Aorta (tissue), 5 donors: ENCODE results near the gene DNA2. TPM values are rescaled to one million over a fixed set of nuclear protein-coding genes. Genes with fewer than 3 reads are reported as not detected.

ENCODE experiments used
- ATAC-seq: fragments of 200-7000 bp; cut with Tn5 transposase; one replicate; pipeline ENCODE4 v1.9.1; 2022; ENCODE audit warnings: moderate library complexity; ENCODE audit not compliant: low FRiP score
- DNase-seq, 2 donors: peaks; one replicate each; pipeline ENCODE4 v3.0.0-alpha.2; 2020
- H3K27ac ChIP-seq, 2 donors: one replicate each; pipeline ENCODE4 v1.5.1; 2013; ENCODE audit warnings: low read length in 2 of 2, mild to moderate bottlenecking in 2 of 2, moderate library complexity in 2 of 2, control low read depth in 1 of 2, inconsistent platforms in 1 of 2, low read depth in 1 of 2
- H3K27me3 ChIP-seq, 2 donors: one replicate each; pipeline ENCODE4 v1.6.1; 2013; ENCODE audit warnings: control low read depth in 1 of 2, low read length in 1 of 2, mild to moderate bottlenecking in 1 of 2, moderate library complexity in 1 of 2; ENCODE audit not compliant: insufficient read depth in 2 of 2, control insufficient read depth in 1 of 2
- H3K36me3 ChIP-seq, 2 donors: one replicate each; pipeline ENCODE4 v1.6.1; 2013; ENCODE audit warnings: control low read depth in 1 of 2, low read length in 1 of 2, mild to moderate bottlenecking in 1 of 2; ENCODE audit not compliant: insufficient read depth in 2 of 2, control insufficient read depth in 1 of 2
- H3K4me1 ChIP-seq, 2 donors: one replicate each; pipeline ENCODE4 v1.6.1; 2013; ENCODE audit warnings: low read length in 2 of 2, control low read depth in 1 of 2, mild to moderate bottlenecking in 1 of 2, moderate library complexity in 1 of 2; ENCODE audit not compliant: insufficient read depth in 2 of 2, control insufficient read depth in 1 of 2
- H3K4me3 ChIP-seq, 2 donors: one replicate each; pipeline ENCODE4 v1.5.1; 2013; ENCODE audit warnings: low read length in 2 of 2, control low read depth in 1 of 2, mild to moderate bottlenecking in 1 of 2
- H3K9me3 ChIP-seq: one replicate; pipeline ENCODE4 v1.6.1; 2013; ENCODE audit warnings: mild to moderate bottlenecking, low read length; ENCODE audit not compliant: control insufficient read depth
- WGBS, 2 donors: extraction: QIAGEN DNeasy Blood & Tissue Kit; methylation state at CpG; one replicate each; pipeline ENCODE4 v1.1.7; 2013; 5-methylcytosine and 5-hydroxymethylcytosine counted together
- intact Hi-C, 2 donors: fragments of 100-400 bp; cut with DNase I; formaldehyde crosslinking; loops; one replicate each; pipeline versions ENCODE4 v1.14.2 to v1.15.0; 2022
- polyA plus RNA-seq, 2 donors: library from polyadenylated mRNA; stranded (reverse); fragments of 200-250 nt; gene quantifications; one replicate each; pipeline ENCODE4 v1.2.3, GENCODE V29; 2013
- total RNA-seq, 2 donors: library from RNA; stranded (reverse); fragmentation: NEBNext Ultra II Directional; extraction: Animal tissue kit (Norgen Biotek cat#: 25700); gene quantifications; one replicate each; pipeline ENCODE4 v1.2.1, GENCODE V29; 2021
- donor health status: healthy with polysubstance abuse.
- donor health status: Bipolar disorder and iron deficiency.
- donor health status: DM: no; HTN: no; CAD: no.
- donor health status: DM: no; HTN: no; CAD: no.
- donor health status: DM: yes; HTN: yes; CAD: no.

The DNA2 gene
- total and polyA plus RNA-seq, 4 donors = 0.64 to 5.9 (median 3.2) TPM

- H3K4me3 ChIP-seq = no peak overlapping the region
- no peaks in the 10 kb centered on the region for H3K36me3 ChIP-seq
- H3K27me3 ChIP-seq = no peaks in the 10 kb centered on the region
- 80 to 86% methylated on average over 4 of the region's 4 CpGs for WGBS, 2 donors
- no peaks in the 10 kb centered on the region for H3K4me1 ChIP-seq
- ATAC-seq (no peak), DNase-seq (no peak)
- intact Hi-C loops = loop anchor here in 1 of 2 donors (10.0 kb wide), 1 partner anchor 321 kb away; the partner anchor contains the start of gene CCAR1
- no peak overlapping the region for H3K27ac ChIP-seq
- no peaks in the 10 kb centered on the region for H3K9me3 ChIP-seq
Observed at GRCh38 chr10:68403701-68404100, 68.1 kb downstream of the DNA2 start.

DNA sequence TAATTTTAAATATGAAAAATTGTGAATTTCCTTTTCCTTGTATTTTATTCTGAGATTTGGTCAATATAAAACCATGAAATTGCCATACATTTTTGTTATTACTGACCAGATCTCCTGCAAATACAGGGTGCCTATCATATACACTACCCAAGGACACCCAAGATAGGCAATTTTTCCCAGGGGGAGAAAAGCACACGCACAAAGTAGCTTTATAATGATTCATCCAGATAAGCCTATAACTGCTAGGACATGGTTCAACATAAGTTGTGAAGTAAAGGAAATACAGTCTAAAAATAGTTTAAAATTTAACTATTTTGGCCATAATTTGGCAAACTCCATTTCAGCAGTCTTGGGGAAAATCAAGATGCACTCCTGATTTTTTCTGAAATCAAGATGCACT, 69.5 kb downstream of the DNA2 start:
- Histone ChIP-seq H3K9me3 (no peaks in the 10 kb centered on the region), H3K27ac (no peak overlapping the region), H3K27me3 (no peaks in the 10 kb centered on the region), H3K4me3 (no peak overlapping the region), H3K36me3 (no peaks in the 10 kb centered on the region), H3K4me1 (no peaks in the 10 kb centered on the region)
- intact Hi-C loops = loop anchor here in 1 of 2 donors (10.0 kb wide), 1 partner anchor 323 kb away; the partner anchor contains the start of gene CCAR1
- DNase-seq = no peak
- no peak for ATAC-seq
- WGBS, 2 donors = 11% methylated on average over 1 of the region's 1 CpG

GRCh38 chr10:68397005-68397404, 74.8 kb downstream of the DNA2 start:
- DNase-seq = no peak
- H3K4me3 ChIP-seq = no peak overlapping the region
- H3K4me1 ChIP-seq = no peaks in the 10 kb centered on the region
- H3K9me3 ChIP-seq = no peaks in the 10 kb centered on the region
- ATAC-seq = no peak
- H3K36me3 ChIP-seq = no peaks in the 10 kb centered on the region
- WGBS, 2 donors = 94 to 95% methylated on average over 1 of the region's 1 CpG
- H3K27ac ChIP-seq = no peak overlapping the region
- intact Hi-C loops = loop anchor here in 1 of 2 donors (10.0 kb wide), 1 partner anchor 52 kb away; no protein-coding TSS in a partner anchor
- no peaks in the 10 kb centered on the region for H3K27me3 ChIP-seq

- peaks cover 2 to 3% of the 10 kb centered on the region in 2 donors for H3K36me3 ChIP-seq
- H3K4me1 ChIP-seq = no peaks in the 10 kb centered on the region
- intact Hi-C loops = no loop called here
- no peak overlapping the region for H3K4me3 ChIP-seq
- no peaks in the 10 kb centered on the region for H3K9me3 ChIP-seq
- no peak for ATAC-seq
- H3K27ac ChIP-seq = no peak overlapping the region
- no peaks in the 10 kb centered on the region for H3K27me3 ChIP-seq
- WGBS, 2 donors = 87 to 94% methylated on average over 2 of the region's 2 CpGs
- no peak for DNase-seq
Observed at GRCh38 chr10:68385740-68386139, 86.0 kb downstream of the DNA2 start.

DNA sequence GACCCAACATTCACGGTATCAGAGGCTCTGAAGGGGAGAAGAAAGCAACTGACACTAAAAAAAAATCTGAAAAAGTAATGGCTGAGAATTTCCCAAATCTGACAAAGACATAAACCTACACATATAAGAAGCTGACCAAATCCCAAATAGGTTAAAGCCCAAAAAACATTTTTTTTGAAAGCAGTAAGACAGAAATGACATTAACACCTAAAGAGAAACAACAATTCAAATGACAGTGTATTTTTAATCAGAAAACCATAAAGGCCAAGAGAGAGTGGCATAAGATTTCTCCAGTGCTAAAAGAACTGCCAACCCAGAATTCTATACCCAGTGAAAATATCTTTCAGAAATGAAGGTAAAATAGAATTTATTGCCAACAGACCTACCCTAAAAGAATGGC, 100.2 kb downstream of the DNA2 start:
- WGBS, 2 donors = 98 to 100% methylated on average over 1 of the region's 1 CpG
- ATAC-seq (no peak), DNase-seq (no peak)
- H3K4me1 ChIP-seq = no peaks in the 10 kb centered on the region
- no peak overlapping the region for H3K27ac ChIP-seq
- H3K36me3 ChIP-seq = peaks cover 3 to 5% of the 10 kb centered on the region in 2 donors
- intact Hi-C loops = no loop called here
- no peaks in the 10 kb centered on the region for H3K27me3 ChIP-seq
- no peak overlapping the region for H3K4me3 ChIP-seq
- H3K9me3 ChIP-seq = no peaks in the 10 kb centered on the region

DNA sequence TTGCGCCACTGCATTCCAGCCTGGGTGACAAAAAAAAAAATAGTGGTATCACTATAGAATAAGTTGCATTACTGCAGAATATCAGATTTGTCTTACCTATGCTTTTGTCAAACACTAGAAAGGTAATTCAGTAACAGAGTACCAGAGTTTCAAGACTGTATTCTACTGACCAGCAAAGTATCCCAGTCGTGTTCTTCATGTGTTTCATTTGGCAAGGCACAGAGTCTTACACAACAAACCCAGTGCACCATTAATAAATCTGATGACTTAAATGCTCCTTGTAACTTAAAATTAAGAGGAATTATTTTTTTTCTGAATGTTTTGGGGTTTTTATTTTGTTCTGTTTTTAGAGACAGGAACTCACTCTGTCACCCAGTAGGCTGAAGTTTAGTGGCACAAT, 104.7 kb downstream of the DNA2 start:
- Histone ChIP-seq H3K36me3 (peaks cover 5 to 8% of the 10 kb centered on the region in 2 donors), H3K27me3 (no peaks in the 10 kb centered on the region), H3K4me3 (no peak overlapping the region), H3K4me1 (no peaks in the 10 kb centered on the region), H3K27ac (no peak overlapping the region), H3K9me3 (no peaks in the 10 kb centered on the region)
- 50% methylated on average over 2 of the region's 2 CpGs for WGBS, 2 donors
- DNase-seq = no peak
- ATAC-seq = no peak
- intact Hi-C loops = no loop called here

DNA sequence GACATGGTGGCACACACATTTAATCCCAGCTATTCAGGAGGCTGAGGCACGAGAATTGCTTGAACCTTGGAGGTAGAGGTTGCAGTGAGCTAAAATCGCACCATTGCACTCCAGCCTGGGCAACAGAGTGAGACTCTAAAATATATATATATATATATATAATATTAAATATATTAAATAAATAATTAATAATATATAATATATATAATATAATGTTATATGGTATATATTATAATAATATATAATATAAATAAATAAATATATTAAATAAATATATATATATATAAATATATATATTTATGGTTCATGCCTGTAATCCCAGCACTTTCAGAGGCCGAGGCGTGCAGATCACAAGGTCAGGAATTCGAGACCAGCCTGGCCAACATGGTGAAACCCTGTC, 105.2 kb downstream of the DNA2 start:
- Histone ChIP-seq H3K4me3 (no peak overlapping the region), H3K27me3 (no peaks in the 10 kb centered on the region), H3K4me1 (no peaks in the 10 kb centered on the region), H3K36me3 (peaks cover 5% of the 10 kb centered on the region in 2 donors), H3K27ac (no peak overlapping the region), H3K9me3 (no peaks in the 10 kb centered on the region)
- 95 to 97% methylated on average over 5 of the region's 5 CpGs for WGBS, 2 donors
- DNase-seq = no peak
- no peak for ATAC-seq
- intact Hi-C loops = no loop called here

DNA sequence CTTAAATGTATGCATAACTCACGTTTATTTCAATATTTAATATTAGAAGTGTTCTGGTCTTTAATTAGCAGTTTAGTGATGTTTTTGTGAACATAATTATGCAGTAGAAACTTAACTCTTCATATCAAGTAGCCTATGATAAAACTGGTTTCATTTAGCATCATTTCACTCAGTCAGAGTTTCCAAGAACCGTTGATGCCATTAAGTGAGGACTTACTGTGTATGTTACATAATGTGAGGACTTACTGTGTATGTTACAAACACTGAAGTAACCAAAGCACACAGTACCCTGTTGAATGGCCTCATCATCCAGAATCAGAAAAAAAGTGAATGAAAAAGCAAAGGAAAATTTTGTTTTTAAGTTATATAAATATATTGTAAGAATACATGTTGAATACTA, 106.2 kb downstream of the DNA2 start:
- H3K9me3 ChIP-seq = no peaks in the 10 kb centered on the region
- intact Hi-C loops = no loop called here
- DNase-seq (no peak), ATAC-seq (no peak)
- H3K4me3 ChIP-seq = no peak overlapping the region
- WGBS, 2 donors = 76% methylated on average over 2 of the region's 2 CpGs
- H3K27me3 ChIP-seq = no peaks in the 10 kb centered on the region
- H3K4me1 ChIP-seq = no peaks in the 10 kb centered on the region
- no peak overlapping the region for H3K27ac ChIP-seq
- H3K36me3 ChIP-seq = peaks cover 5% of the 10 kb centered on the region in 2 donors

- no peak overlapping the region for H3K4me3 ChIP-seq
- peaks cover 5% of the 10 kb centered on the region in 2 donors for H3K36me3 ChIP-seq
- ATAC-seq (no peak), DNase-seq (no peak)
- H3K27me3 ChIP-seq = no peaks in the 10 kb centered on the region
- intact Hi-C loops = no loop called here
- H3K4me1 ChIP-seq = no peaks in the 10 kb centered on the region
- no peak overlapping the region for H3K27ac ChIP-seq
- no peaks in the 10 kb centered on the region for H3K9me3 ChIP-seq
- 85 to 88% methylated on average over 3 of the region's 3 CpGs for WGBS, 2 donors
Observed at GRCh38 chr10:68364101-68364886, 107.5 kb downstream of the DNA2 start.
